Right lobe of liver (tissue), 4 donors: ENCODE measurements around the gene CARMIL1.

Source experiments
- POLR2A ChIP-seq: fragments of 450-650 bp; IDR thresholded peaks from one replicate; pipeline ENCODE4 v1.6.1; 2017; ENCODE audit warnings: antibody characterized with exemption, mild to moderate bottlenecking
- TF ChIP-seq, protein P1 (sequence below), 4 donors: fragments of 200-600 bp in 3 of 4; fragments of 450-650 bp in 1 of 4; IDR thresholded peaks; one replicate each; pipeline versions ENCODE4 v1.5.1 to v1.8.0; 2016 to 2022; ENCODE audit warnings: antibody characterized with exemption in 4 of 4, mild to moderate bottlenecking in 2 of 4
- donor health status: DM: no; HTN: no; CAD: no.
- donor health status: DM: no; HTN: no; CAD: no.
- donor health status: DM: no; HTN: yes; CAD: no.

DNA sequence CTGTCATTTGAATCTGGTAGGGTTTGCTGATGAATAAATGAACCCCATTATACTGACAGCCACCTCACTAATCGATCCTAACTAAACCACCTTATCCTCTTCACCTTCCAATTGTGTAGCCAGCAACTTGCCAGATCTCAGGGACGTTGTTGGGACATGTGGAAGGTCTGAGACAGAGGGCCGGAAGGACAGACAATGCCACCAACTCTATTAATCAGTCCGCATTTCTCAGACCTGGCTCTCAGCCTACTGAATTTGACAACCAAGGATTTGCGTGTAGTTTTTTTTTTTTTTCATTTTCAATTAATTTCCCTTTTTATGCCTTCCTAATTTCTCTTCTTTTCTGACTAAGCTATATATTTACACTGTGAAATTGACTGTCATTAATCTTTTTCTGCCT lies 122.5 kb downstream of the CARMIL1 start:
- TF ChIP-seq, protein P1, sequence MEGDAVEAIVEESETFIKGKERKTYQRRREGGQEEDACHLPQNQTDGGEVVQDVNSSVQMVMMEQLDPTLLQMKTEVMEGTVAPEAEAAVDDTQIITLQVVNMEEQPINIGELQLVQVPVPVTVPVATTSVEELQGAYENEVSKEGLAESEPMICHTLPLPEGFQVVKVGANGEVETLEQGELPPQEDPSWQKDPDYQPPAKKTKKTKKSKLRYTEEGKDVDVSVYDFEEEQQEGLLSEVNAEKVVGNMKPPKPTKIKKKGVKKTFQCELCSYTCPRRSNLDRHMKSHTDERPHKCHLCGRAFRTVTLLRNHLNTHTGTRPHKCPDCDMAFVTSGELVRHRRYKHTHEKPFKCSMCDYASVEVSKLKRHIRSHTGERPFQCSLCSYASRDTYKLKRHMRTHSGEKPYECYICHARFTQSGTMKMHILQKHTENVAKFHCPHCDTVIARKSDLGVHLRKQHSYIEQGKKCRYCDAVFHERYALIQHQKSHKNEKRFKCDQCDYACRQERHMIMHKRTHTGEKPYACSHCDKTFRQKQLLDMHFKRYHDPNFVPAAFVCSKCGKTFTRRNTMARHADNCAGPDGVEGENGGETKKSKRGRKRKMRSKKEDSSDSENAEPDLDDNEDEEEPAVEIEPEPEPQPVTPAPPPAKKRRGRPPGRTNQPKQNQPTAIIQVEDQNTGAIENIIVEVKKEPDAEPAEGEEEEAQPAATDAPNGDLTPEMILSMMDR (IDR thresholded peaks at IDR 0.05), result no peak
- no peak for TF ChIP-seq POLR2A
